ENCODE measurements around the gene GSTA5. TPM values are rescaled to one million over a fixed set of nuclear protein-coding genes. Genes with fewer than 3 reads are reported as not detected.

Gene GSTA5
- not detected in 3 replicates for total RNA-seq
- long read RNA-seq = 0 reads

GRCh38 chr6:52840763-52841585 is at the start of gene GSTA5:
TSS of gene GSTA5 (minus strand) at chr6:52840813.
- H3K27me3 Mint-ChIP-seq (ENCODE audit: low read depth) = peaks cover 22% of the 10 kb centered on the region
- no peak within 1 kb of the TSS for H3K27ac Mint-ChIP-seq (ENCODE audit: unreplicated experiment)
- no peak within 1 kb of the TSS for H3K4me3 Mint-ChIP-seq (ENCODE audit: unreplicated experiment)
- H3K36me3 Mint-ChIP-seq (ENCODE audit: low read depth) = no peaks in the 10 kb centered on the region
- TF ChIP-seq CTCF (IDR thresholded peaks at IDR 0.05) = no peak
- H3K9me3 Mint-ChIP-seq (ENCODE audit: low read depth) = no peaks in the 10 kb centered on the region
- no peak for DNase-seq (ENCODE audit: low spot score)
- peaks cover 3% of the 10 kb centered on the region for H3K4me1 Mint-ChIP-seq (ENCODE audit: low read depth)

- Mint-ChIP-seq H3K27ac (ENCODE audit: unreplicated experiment) (no peak overlapping the region), H3K27me3 (ENCODE audit: low read depth) (no peaks in the 10 kb centered on the region), H3K4me3 (ENCODE audit: unreplicated experiment) (no peak overlapping the region), H3K4me1 (ENCODE audit: low read depth) (no peaks in the 10 kb centered on the region), H3K36me3 (ENCODE audit: low read depth) (no peaks in the 10 kb centered on the region), H3K9me3 (ENCODE audit: low read depth) (no peaks in the 10 kb centered on the region)
- no peak for DNase-seq (ENCODE audit: low spot score)
- no peak for TF ChIP-seq CTCF (IDR thresholded peaks at IDR 0.05)
Measured at GRCh38 chr6:52890018-52890417, 49.4 kb upstream of the GSTA5 start.

DNA sequence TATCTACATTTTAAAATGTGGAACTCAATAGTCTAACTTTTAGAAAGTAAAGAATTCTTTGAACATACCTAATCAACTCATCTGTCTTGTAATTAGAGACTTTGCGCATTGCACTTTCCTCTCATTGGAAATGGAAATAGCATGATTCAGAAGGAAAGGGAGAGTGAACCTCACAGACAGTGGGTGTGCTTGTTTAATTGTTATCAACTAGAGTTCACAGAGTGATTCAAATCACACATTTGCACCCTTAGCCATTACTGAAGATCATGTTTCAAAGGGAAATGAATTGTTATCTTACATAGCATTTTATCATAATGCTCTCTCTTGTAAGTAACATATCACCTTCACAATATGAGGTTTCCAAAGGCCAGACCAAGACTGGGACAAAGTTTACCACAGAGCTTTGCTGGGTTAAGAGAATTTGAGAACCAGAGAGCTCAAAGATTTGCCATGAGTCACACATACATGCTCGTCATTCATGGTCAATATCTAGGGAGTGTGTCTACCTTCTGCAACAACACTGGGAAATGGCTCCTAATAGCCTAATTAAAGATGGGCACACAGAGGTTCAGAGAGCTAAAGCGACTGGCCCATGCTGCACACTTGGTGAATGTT is 47.4 kb upstream of the GSTA5 start:
- Mint-ChIP-seq H3K4me3 (ENCODE audit: unreplicated experiment) (no peak overlapping the region), H3K27ac (ENCODE audit: unreplicated experiment) (no peak overlapping the region), H3K4me1 (ENCODE audit: low read depth) (no peaks in the 10 kb centered on the region), H3K27me3 (ENCODE audit: low read depth) (no peaks in the 10 kb centered on the region), H3K36me3 (ENCODE audit: low read depth) (no peaks in the 10 kb centered on the region), H3K9me3 (ENCODE audit: low read depth) (no peaks in the 10 kb centered on the region)
- TF ChIP-seq CTCF (IDR thresholded peaks at IDR 0.05) = no peak
- no peak for DNase-seq (ENCODE audit: low spot score)

DNA sequence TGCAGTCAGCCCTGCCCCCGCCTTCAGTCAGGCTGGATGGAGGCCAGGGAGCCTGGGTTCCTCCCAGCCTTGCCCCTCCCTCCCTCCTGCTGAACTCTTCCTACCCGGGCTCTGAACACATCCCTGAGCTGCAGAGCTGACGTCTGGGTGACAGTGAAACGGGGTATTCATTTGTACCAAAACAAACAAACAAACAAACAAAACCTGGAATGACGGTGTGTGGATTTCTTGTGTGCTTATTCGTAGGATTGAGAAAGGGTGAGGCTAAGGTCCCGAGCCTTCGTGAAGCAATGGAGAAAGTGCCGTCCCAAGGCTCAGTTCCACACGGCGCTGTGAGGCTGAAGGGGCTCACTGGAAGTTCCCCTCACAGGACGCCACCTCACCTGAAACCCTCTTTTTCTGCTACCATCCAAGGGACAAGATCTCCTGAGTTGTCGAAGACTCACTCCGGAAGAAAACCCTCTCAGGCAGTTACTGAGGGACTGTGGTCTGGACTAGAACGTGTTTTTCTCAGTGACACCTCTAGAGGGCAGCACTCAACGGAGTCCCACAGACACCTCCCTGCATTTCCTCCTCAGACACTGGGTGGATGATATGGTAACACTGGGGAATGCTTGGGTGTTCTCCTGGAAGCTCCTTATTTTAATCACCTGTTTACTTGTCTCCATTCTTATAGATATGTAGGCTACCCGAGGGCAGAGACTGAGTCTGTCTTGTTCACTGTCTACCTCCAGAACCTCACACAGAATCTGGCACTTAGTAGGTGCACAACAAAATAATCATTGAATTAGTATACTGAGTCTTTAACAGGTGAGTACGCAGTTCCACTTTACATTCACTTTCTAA is 41.6 kb upstream of the GSTA5 start:
- no peaks in the 10 kb centered on the region for H3K9me3 Mint-ChIP-seq (ENCODE audit: low read depth)
- H3K4me1 Mint-ChIP-seq (ENCODE audit: low read depth) = peaks cover 18% of the 10 kb centered on the region
- H3K27me3 Mint-ChIP-seq (ENCODE audit: low read depth) = no peaks in the 10 kb centered on the region
- H3K4me3 Mint-ChIP-seq (ENCODE audit: unreplicated experiment) = peak overlapping the region; percentile 74
- H3K27ac Mint-ChIP-seq (ENCODE audit: unreplicated experiment) = peak overlapping the region; percentile 52
- DNase-seq (ENCODE audit: low spot score) = no peak
- no peaks in the 10 kb centered on the region for H3K36me3 Mint-ChIP-seq (ENCODE audit: low read depth)
- peak; percentile 97 for TF ChIP-seq CTCF (IDR thresholded peaks at IDR 0.05)

- no peak for TF ChIP-seq CTCF (IDR thresholded peaks at IDR 0.05)
- Mint-ChIP-seq H3K27ac (ENCODE audit: unreplicated experiment) (no peak overlapping the region), H3K4me3 (ENCODE audit: unreplicated experiment) (peak overlapping the region; percentile 74), H3K27me3 (ENCODE audit: low read depth) (no peaks in the 10 kb centered on the region), H3K4me1 (ENCODE audit: low read depth) (peaks cover 23% of the 10 kb centered on the region), H3K36me3 (ENCODE audit: low read depth) (no peaks in the 10 kb centered on the region), H3K9me3 (ENCODE audit: low read depth) (no peaks in the 10 kb centered on the region)
- no peak for DNase-seq (ENCODE audit: low spot score)
Measured at GRCh38 chr6:52881662-52881995, 41.0 kb upstream of the GSTA5 start.

Data from chondrocyte (in vitro differentiated cells).